ACC112 (cell line): ENCODE data around the gene BMP8B.
"Not testable (repeated sequence)": the region's sequence is repeated elsewhere in the genome, so short reads cannot be mapped to it uniquely, and the experiment has no call there.

Experiments used
- H2AFZ ChIP-seq: fragments of 200-600 bp; sonication (generic); one replicate; pipeline ENCODE4 v1.6.0; 2017; ENCODE audit warnings: antibody characterized with exemption, low read length; ENCODE audit not compliant: unreplicated experiment
- H3K27ac ChIP-seq: fragments of 200-600 bp; sonication (generic); 2 replicates; pipeline ENCODE4 v1.5.1; 2014; ENCODE audit warnings: low read depth, mild to moderate bottlenecking, antibody characterized with exemption, low read length, moderate library complexity
- H3K27me3 ChIP-seq: fragments of 200-600 bp; sonication (generic); 2 replicates; pipeline ENCODE4 v1.6.1; 2014; ENCODE audit warnings: mild to moderate bottlenecking, antibody characterized with exemption, low read length, moderate library complexity, mixed read lengths; ENCODE audit not compliant: insufficient read depth
- H3K36me3 ChIP-seq: fragments of 200-600 bp; sonication (generic); 2 replicates; pipeline ENCODE4 v1.6.1; 2016; ENCODE audit warnings: mild to moderate bottlenecking, antibody characterized with exemption, low read length, moderate library complexity, mixed read lengths; ENCODE audit not compliant: insufficient read depth
- H3K4me1 ChIP-seq: fragments of 200-600 bp; sonication (generic); one replicate; pipeline ENCODE4 v1.6.1; 2016; ENCODE audit warnings: low read length, mixed read lengths; ENCODE audit not compliant: insufficient read depth, unreplicated experiment, control insufficient read depth
- H3K4me3 ChIP-seq: fragments of 200-600 bp; sonication (generic); 2 replicates; pipeline ENCODE4 v1.5.1; 2014; ENCODE audit warnings: mild to moderate bottlenecking, low read depth, low read length
- H3K79me2 ChIP-seq: fragments of 200-600 bp; sonication (generic); one replicate; pipeline ENCODE4 v1.6.0; 2016; ENCODE audit warnings: low read length; ENCODE audit not compliant: control insufficient read depth, unreplicated experiment, insufficient read depth

The BMP8B gene

DNA sequence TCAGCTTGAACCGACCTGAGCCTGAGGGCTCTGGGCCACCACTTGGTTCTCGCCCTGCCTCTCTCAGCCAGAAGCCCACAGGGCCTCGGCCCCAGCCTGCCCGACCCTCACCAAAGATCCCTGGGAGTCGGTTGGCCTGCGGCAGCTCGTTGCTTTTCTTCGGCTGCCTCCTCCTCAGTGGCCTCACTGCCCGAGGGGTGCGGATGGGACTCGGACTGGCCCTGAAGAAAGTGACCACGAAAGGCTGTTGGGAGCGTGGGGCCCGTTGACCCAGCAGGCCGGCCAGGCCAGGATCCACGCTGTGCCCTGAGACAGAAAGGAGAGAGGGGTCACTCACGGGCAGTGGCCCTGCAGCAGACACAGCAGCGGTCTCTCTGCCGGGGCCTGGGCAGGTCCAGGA lies 24.2 kb downstream of the BMP8B start:
- not testable (repeated sequence) for H3K4me3 ChIP-seq, H3K27me3 ChIP-seq, H3K27ac ChIP-seq, H2AFZ ChIP-seq, H3K79me2 ChIP-seq, H3K36me3 ChIP-seq, H3K4me1 ChIP-seq

DNA sequence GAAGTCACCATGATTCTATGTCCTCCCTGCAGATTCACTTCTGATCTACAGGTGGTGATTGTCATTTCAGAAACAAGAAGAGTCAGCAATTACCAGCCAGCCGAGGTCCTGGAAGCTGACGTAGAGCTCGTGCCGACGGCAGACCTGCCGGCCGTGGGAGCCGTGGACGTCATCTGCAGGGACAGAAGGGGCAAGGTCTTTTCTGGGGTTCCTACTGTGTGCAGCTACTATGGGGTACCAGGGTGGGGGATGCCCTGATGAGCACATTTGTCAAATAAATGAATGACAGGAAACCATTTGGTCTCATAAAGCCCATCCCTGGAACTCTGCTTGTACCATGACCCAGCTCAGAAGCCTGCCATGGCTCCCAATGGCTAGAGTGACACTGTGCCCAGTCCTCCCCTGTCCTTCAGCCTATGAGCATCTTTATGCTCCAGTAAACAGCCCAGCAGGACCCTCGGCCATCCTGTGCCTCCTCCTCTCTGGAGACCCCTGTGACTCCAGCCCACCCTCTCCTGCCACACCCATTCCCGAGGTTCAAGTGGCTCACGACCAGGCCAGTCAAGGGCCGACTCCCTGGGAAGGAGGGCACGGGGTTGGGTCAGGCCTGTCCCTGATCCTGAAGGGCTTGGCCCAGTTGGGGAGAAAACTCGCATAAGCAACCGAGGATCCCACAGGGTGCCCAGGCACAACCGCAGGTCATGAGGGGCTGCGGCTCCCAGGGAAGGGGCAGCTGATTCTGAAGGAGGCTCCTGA lies 24.9 kb downstream of the BMP8B start:
- not testable (repeated sequence) for H3K27me3 ChIP-seq, H3K4me3 ChIP-seq, H3K4me1 ChIP-seq, H3K79me2 ChIP-seq, H3K27ac ChIP-seq, H2AFZ ChIP-seq, H3K36me3 ChIP-seq

DNA sequence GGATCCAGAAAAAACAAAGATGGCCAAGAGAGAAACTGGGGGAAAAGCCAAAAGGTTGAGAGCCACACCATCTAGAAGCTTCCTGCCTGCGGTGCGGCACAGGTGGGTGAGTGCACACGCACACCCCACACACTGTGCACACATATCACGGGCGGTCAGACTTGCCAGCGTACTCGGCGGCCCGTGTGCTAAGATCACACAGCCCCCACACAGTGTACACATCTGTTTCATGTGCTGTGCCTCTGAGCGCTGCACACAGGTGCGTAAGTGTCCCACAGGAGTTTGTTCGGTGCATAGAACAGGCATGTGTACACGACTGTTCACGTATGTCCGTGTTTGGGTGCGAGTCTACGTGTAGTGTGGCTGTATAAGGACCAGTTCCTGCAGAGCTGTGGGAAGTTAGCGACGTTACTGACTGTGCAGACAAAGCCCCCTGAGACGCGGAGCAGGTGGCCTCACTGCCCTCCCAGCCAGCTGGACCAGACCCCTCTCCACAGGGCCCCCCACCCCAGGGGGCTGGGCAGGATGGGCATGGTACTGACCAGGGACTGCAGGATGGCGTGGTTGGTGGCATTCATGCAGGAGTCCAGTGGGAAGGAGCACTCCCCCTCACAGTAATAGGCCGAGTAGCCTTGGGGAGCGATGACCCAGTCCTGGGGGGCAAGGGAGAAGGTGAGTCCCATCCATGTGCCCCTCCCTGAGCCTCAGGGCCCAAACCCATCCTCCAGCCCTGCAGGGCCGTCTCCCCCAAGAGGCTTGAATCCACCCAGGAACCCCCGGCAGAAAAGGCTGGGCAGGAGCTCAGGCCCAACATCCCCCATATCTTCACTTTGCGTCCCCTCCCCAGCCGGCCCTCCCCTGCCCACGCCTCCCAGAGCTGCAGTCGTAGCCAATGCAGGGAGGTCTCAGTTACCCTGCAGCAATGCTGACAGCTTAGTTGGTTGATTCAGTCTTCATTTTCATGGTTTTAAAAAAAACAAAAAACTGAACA lies 25.8 kb downstream of the BMP8B start:
- Histone ChIP-seq H3K4me1 (peaks cover 6% of the 10 kb centered on the region), H3K79me2 (no peaks in the 10 kb centered on the region), H3K4me3 (no peak overlapping the region), H3K27ac (no peak overlapping the region), H2AFZ (no peak overlapping the region), H3K27me3 (no peaks in the 10 kb centered on the region), H3K36me3 (no peaks in the 10 kb centered on the region)

DNA sequence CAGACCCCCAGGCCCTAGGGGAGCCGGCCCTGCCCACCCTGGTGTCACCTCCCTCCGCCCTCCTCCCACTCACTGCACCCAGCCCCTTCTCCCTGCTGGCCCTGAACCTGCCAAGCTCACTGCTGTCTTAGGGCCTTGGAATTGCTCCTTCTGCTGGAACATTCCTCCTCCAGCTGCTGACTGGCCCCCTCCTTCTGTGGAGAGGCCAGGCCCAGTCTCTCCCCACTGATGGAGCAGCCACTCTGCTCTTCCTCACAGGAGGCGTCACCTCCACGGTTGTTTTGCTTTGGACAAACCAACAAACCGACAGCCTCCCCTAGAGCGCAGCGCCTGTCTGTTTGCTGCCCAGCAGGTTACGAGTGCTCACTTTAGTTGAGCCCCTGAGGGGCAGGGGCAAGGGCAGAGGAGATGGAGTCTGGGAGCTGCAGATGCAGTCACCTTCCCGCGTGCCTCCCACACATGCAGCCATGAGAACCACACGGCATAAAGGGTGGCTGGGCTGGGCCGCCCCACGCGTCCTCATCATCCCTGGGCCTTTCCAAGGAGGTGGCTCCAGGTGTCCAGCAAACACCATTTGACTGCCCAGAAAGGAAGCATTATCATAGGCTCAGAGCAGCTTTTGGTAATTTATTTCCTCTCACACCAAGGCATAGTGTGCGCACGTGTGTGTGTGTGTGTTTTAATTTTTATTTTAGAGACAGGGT lies 27.0 kb downstream of the BMP8B start:
- H3K27me3 ChIP-seq, result no peaks in the 10 kb centered on the region
- peaks cover 6% of the 10 kb centered on the region for H3K4me1 ChIP-seq
- H3K4me3 ChIP-seq, result no peak overlapping the region
- H2AFZ ChIP-seq, result no peak overlapping the region
- H3K27ac ChIP-seq, result no peak overlapping the region
- no peaks in the 10 kb centered on the region for H3K79me2 ChIP-seq
- no peaks in the 10 kb centered on the region for H3K36me3 ChIP-seq

DNA sequence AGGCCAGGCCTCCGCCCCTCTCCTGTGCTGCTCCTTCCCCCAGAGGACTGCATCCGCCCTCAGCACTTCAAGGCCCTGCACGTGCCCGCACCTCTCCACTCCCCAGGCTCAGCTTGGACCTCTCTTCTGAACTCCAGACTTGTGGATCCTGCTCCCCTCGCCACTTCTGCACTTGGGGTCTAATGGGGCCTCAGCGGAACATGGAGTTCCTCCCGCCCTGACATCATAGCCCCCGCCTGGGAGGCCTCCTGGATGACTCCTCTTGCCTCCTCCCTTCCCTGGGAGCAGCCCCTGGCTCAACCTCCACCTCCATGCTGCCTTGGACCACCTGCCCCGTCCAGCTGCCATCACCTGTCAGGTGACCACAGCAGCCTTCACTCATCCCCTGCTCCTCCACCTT lies 27.6 kb downstream of the BMP8B start:
- no peaks in the 10 kb centered on the region for H3K27me3 ChIP-seq
- H3K36me3 ChIP-seq, result no peaks in the 10 kb centered on the region
- H2AFZ ChIP-seq, result no peak overlapping the region
- no peak overlapping the region for H3K4me3 ChIP-seq
- H3K79me2 ChIP-seq, result no peaks in the 10 kb centered on the region
- no peak overlapping the region for H3K27ac ChIP-seq
- H3K4me1 ChIP-seq, result peaks cover 6% of the 10 kb centered on the region

DNA sequence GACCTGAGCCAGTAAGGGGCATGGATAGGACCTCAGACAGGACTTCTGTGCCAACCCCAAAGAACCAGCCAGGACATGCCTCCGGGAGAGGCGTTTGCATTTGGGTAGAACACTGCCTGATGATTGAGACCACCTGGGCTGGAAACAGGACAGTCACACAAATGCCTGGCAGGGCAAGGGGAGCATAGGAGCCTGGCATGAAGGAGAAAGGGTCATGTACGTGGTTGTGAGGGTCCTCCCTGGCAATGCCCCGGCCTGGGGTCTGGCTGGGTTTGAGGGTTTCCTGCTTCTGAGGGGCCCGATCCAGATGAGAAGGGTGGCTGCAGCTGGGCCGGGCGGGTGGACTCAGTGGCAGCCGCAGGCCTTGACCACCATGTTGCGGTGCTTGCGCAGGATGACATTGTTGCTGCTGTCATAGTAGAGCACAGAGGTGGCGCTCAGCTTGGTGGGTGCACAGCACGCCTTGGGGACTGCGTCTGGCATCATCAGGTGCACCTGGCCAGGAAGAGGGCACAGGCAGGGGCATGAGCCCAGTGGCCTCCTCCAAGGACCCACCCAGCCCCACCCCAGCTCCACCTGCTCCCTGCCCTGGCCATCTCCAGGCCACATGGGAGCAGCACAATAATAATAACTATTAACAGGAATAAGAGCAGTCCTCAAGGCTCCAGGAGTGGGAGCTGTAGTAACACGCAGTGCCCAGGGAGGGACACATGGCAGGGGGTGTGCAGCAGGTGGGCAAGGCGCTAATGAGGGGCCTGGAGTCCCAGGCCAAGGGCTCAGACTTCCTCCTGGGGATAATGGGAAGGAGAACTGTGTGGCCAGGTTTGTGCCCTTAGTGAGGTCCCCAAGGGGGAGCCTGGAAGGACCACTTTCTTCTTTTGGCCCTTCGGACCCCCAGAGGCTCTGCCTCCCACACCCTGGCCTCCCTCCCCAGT lies 28.3 kb downstream of the BMP8B start:
- H3K4me1 ChIP-seq, result peaks cover 6% of the 10 kb centered on the region
- H3K27ac ChIP-seq, result no peak overlapping the region
- H3K27me3 ChIP-seq, result no peaks in the 10 kb centered on the region
- H2AFZ ChIP-seq, result no peak overlapping the region
- H3K79me2 ChIP-seq, result no peaks in the 10 kb centered on the region
- no peak overlapping the region for H3K4me3 ChIP-seq
- H3K36me3 ChIP-seq, result no peaks in the 10 kb centered on the region

DNA sequence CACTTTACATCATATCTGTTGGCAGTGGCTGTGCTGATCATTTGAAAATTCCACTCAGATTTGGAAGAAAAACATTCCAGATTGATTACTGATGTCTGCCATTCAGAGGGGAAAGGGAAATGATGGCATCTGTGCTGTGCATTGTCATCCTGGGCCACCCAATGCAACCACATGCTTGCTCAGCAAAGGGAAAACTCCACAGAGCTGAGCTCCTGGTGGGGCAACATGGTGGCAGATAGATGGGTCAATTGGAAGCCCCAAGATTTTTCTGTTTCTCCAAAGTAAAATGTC lies 29.3 kb downstream of the BMP8B start:
- Histone ChIP-seq H2AFZ (no peak overlapping the region), H3K27me3 (no peaks in the 10 kb centered on the region), H3K4me3 (no peak overlapping the region), H3K36me3 (no peaks in the 10 kb centered on the region), H3K4me1 (peaks cover 6% of the 10 kb centered on the region), H3K79me2 (no peaks in the 10 kb centered on the region), H3K27ac (no peak overlapping the region)

DNA sequence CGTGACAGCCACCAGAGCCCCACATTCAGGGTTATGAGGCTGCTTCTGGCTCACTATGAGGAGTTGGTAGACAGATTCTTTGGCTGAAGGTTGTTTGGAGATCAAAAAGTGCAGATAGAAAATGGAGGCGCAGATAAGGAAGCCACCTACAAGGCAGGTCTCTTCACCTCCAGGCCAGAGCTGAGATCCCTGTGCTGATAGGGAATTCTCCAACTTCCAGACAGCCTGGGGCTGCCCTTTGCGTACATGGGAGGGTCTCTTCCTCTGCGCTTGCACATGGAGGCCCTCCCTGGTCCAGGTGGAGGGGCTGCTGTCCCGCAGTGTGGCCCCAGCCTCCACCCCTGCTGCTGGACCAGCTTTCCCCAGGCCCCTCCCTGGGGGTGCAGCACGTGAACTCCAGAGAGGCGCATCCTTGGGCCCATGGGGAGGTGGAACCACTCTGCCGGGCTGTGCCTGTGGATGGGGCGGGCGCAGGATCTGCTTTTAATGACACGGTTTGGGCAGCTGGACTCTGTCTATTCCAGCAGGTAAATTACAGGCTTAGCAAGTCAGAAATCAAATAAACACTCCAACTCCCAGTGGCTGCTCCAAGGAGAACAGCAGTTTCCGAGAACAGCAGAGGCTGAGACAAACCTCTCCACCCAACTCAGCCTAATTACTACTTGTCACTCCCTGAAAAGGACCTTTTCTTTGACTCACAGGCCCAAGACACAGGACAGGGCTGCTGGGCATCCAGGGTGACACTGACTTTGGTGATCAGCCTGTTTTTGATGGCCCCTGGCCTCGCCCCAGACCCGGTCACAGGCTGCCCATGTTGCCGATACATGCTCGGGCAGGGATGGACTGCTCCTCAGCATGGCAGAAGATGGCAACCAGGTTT lies 29.9 kb downstream of the BMP8B start:
- H3K4me3 ChIP-seq, result no peak overlapping the region
- H2AFZ ChIP-seq, result no peak overlapping the region
- no peaks in the 10 kb centered on the region for H3K79me2 ChIP-seq
- peaks cover 6% of the 10 kb centered on the region for H3K4me1 ChIP-seq
- no peaks in the 10 kb centered on the region for H3K36me3 ChIP-seq
- H3K27me3 ChIP-seq, result no peaks in the 10 kb centered on the region
- no peak overlapping the region for H3K27ac ChIP-seq

DNA sequence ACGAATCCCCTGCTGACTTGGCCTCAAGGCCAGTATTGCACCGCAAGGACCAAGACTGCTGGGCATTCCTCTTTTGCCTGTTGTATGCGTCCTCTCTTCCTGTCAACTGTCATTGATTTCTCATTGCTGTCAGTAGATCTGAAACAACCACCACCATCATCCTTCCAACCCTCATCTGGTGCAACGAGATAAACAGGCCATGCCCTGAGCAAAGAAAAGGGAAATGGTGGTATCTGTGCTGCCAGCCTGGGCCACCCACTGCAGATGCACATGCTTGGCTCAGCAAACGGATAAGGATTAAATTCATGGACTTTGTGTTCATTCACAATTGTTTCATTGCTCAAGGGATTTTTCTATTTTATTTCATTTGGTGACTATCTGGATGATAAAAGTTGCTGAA lies 31.2 kb downstream of the BMP8B start:
- Histone ChIP-seq H3K27me3 (no peaks in the 10 kb centered on the region), H2AFZ (no peak overlapping the region), H3K4me3 (no peak overlapping the region), H3K4me1 (peaks cover 6% of the 10 kb centered on the region), H3K27ac (no peak overlapping the region), H3K79me2 (no peaks in the 10 kb centered on the region), H3K36me3 (0 out of 2 replicates have a peak, but pooled peaks cover 2% of the 10 kb centered on the region)
